Pancreas (tissue), 10 donors: ENCODE measurements around the gene GAL3ST3. TPM values are rescaled to one million over a fixed set of nuclear protein-coding genes. Genes with fewer than 3 reads are reported as not detected.
"Not testable (repeated sequence)": the region's sequence is repeated elsewhere in the genome, so short reads cannot be mapped to it uniquely, and the experiment has no call there.

Experiments used
- ATAC-seq, 4 donors: fragments of 200-7000 bp; cut with Tn5 transposase; one replicate each; pipeline versions ENCODE4 v1.8.0 to v1.9.1; 2020; ENCODE audit warnings: mild to moderate bottlenecking in 4 of 4, moderate library complexity in 4 of 4
- DNase-seq, 6 donors: peaks; one replicate each; pipeline ENCODE4 v3.0.0-alpha.2; 2020
- FAIRE-seq: peaks from 2 replicates; lab custom pipeline; 2012; peaks lifted over from hg19 to GRCh38; lab: Jason Lieb, UNC
- H3K27ac ChIP-seq, 4 donors: fragments of 200-600 bp; sonication (generic); 1 replicate in 3 of 4; 2 replicates in 1 of 4; pipeline versions ENCODE4 v1.5.0 to v1.8.0; 2020
- H3K27me3 ChIP-seq, 4 donors: fragments of 200-600 bp; one replicate each; pipeline ENCODE4 v1.8.0; 2021
- H3K36me3 ChIP-seq, 3 donors: fragments of 200-600 bp; sonication (generic) in 1 of 3; one replicate each; pipeline versions ENCODE4 v1.5.0 to v1.8.0; 2020 to 2021
- H3K4me1 ChIP-seq, 3 donors: fragments of 200-600 bp; one replicate each; pipeline ENCODE4 v1.8.0; 2021
- H3K4me3 ChIP-seq, 4 donors: fragments of 200-600 bp; sonication (generic) in 2 of 4; one replicate each; pipeline versions ENCODE4 v1.5.0 to v1.8.0; 2020 to 2021
- H3K9me3 ChIP-seq, 4 donors: fragments of 200-600 bp; one replicate each; pipeline ENCODE4 v1.8.0; 2021
- CTCF ChIP-seq, 4 donors: fragments of 200-600 bp; sonication (generic) in 3 of 4; IDR thresholded peaks; one replicate each; pipeline versions ENCODE4 v1.5.0 to v1.8.0; 2021; ENCODE audit warnings: antibody characterized with exemption in 4 of 4
- WGBS, 2 donors: extraction: QIAGEN DNeasy Blood & Tissue Kit; methylation state at CpG; one replicate each; pipeline ENCODE4 v1.1.7; 2013; 5-methylcytosine and 5-hydroxymethylcytosine counted together
- intact Hi-C, 3 donors: fragments of 100-400 bp; cut with DNase I; formaldehyde crosslinking; loops; one replicate each; pipeline versions ENCODE4 v1.11.1 to v1.14.2; 2022
- polyA plus RNA-seq, 2 donors: library from polyadenylated mRNA; stranded (reverse); fragments of 200-250 nt; gene quantifications; one replicate each; pipeline ENCODE4 v1.2.3, GENCODE V29; 2013
- total RNA-seq, 6 donors: library from RNA; stranded (reverse); fragmentation: NEBNext Ultra II Directional in 4 of 6; extraction: Animal tissue kit (Norgen Biotek cat#: 25700) in 4 of 6; gene quantifications; one replicate each; pipeline versions ENCODE4 v1.2.1 to v1.2.4, GENCODE V29; 2021 to 2023
- donor health status: healthy with polysubstance abuse.
- donor health status: DM: no; HTN: no; CAD: no; lungs with moderate emphysema.
- donor health status: DM: no; HTN: no; CAD: no.
- donor health status: control.
- donor health status: control.
- donor health status: Bipolar disorder and iron deficiency.
- donor health status: DM: yes; HTN: yes; CAD: no.
- donor health status: DM: no; HTN: no; CAD: no.
- donor health status: DM: no; HTN: no; CAD: no.
- donor health status: DM: yes; HTN: yes; CAD: no.

GAL3ST3 gene
- total and polyA plus RNA-seq, 8 donors: 0.20 to 1.8 (median 0.43) TPM; not detected in 1

GRCh38 chr11:66026017-66026529 is 22.9 kb downstream of the GAL3ST3 start, which contains the start of gene CATSPER1:
CATSPER1 (minus strand) TSS chr11:66026479; CDS start chr11:66026379, 100 bp downstream.
- Histone ChIP-seq H3K27me3 (no peaks in the 10 kb centered on the region), H3K36me3 (no peaks in the 10 kb centered on the region), H3K27ac (no peak within 1 kb of the TSS), H3K9me3 (no peaks in the 10 kb centered on the region), H3K4me1 (peaks cover 0 to 3% (median 0%) of the 10 kb centered on the region in 3 donors), H3K4me3 (no peak within 1 kb of the TSS)
- ATAC-seq (no peak), DNase-seq (no peak), FAIRE-seq (no peak)
- WGBS, 2 donors: 78 to 79% methylated on average over 18 of the region's 18 CpGs
- intact Hi-C loops: no loop called here
- no peak for TF ChIP-seq CTCF (IDR thresholded peaks at IDR 0.05)

GRCh38 chr11:66023186-66023440 is 25.8 kb downstream of the GAL3ST3 start:
- H3K27ac ChIP-seq, ATAC-seq, intact Hi-C loops, H3K4me1 ChIP-seq, H3K4me3 ChIP-seq, H3K27me3 ChIP-seq, DNase-seq, H3K36me3 ChIP-seq, H3K9me3 ChIP-seq, FAIRE-seq: not testable (repeated sequence)
- WGBS, 2 donors: 51 to 56% methylated on average over 5 of the region's 5 CpGs

- H3K4me3 ChIP-seq: peak overlapping the region in 1 of 4 donors; percentile 26
- no peak for FAIRE-seq
Observed at GRCh38 chr11:66022401-66023185, 26.4 kb downstream of the GAL3ST3 start.

GRCh38 chr11:66020618-66021357 is 28.2 kb downstream of the GAL3ST3 start:
- Histone ChIP-seq H3K27me3 (no peaks in the 10 kb centered on the region), H3K27ac (no peak overlapping the region), H3K9me3 (no peaks in the 10 kb centered on the region), H3K4me3 (no peak overlapping the region), H3K4me1 (peaks cover 0 to 3% (median 0%) of the 10 kb centered on the region in 3 donors), H3K36me3 (no peaks in the 10 kb centered on the region)
- 77 to 86% methylated on average over 24 to 25 of the region's 25 CpGs for WGBS, 2 donors
- intact Hi-C loops: no loop called here
- DNase-seq (no peak), ATAC-seq (peak in 2 of 4 donors; percentile 53 to 54), FAIRE-seq (no peak)
- no peak for TF ChIP-seq CTCF (IDR thresholded peaks at IDR 0.05)

More at GRCh38 chr11:66022401-66023185, 26.4 kb downstream of the GAL3ST3 start:
- DNase-seq: peak; percentile 37 to 94 (median 74)
- H3K9me3 ChIP-seq: no peaks in the 10 kb centered on the region
- H3K4me1 ChIP-seq: peaks cover 0 to 3% (median 0%) of the 10 kb centered on the region in 3 donors
- H3K36me3 ChIP-seq: no peaks in the 10 kb centered on the region
- H3K27ac ChIP-seq: no peak overlapping the region
- WGBS, 2 donors: 13 to 19% methylated on average over 42 to 46 of the region's 46 CpGs
- no peaks in the 10 kb centered on the region for H3K27me3 ChIP-seq
- peak; percentile 85 to 97 (median 94) for ATAC-seq
- peak; percentile 81 to 99 (median 98) for TF ChIP-seq CTCF (IDR thresholded peaks at IDR 0.05)
- intact Hi-C loops: no loop called here

- H3K27ac ChIP-seq: no peak overlapping the region
- 74 to 79% methylated on average over 8 of the region's 8 CpGs for WGBS, 2 donors
- FAIRE-seq: no peak
Observed at GRCh38 chr11:66020212-66020611, 28.7 kb downstream of the GAL3ST3 start.

More at GRCh38 chr11:66020212-66020611, 28.7 kb downstream of the GAL3ST3 start:
- no peak for TF ChIP-seq CTCF (IDR thresholded peaks at IDR 0.05)
- H3K9me3 ChIP-seq: no peaks in the 10 kb centered on the region
- H3K36me3 ChIP-seq: no peaks in the 10 kb centered on the region
- peaks cover 0 to 3% (median 0%) of the 10 kb centered on the region in 3 donors for H3K4me1 ChIP-seq
- ATAC-seq (no peak), DNase-seq (no peak)
- intact Hi-C loops: no loop called here
- no peak overlapping the region for H3K4me3 ChIP-seq
- no peaks in the 10 kb centered on the region for H3K27me3 ChIP-seq
